Skeletal muscle satellite cell (primary cell): ENCODE results near the gene ARHGEF10L.

Experiments
- H3K27me3 ChIP-seq: 2 replicates; pipeline ENCODE4 v1.7.0; 2013; ENCODE audit warnings: low read length; ENCODE audit not compliant: control insufficient read depth, insufficient read depth
- H3K36me3 ChIP-seq: 2 replicates; pipeline ENCODE4 v1.7.0; 2013; ENCODE audit warnings: mild to moderate bottlenecking, control low read depth, low read length; ENCODE audit not compliant: insufficient read depth
- H3K4me1 ChIP-seq: 2 replicates; pipeline ENCODE4 v1.7.0; 2013; ENCODE audit warnings: low read length; ENCODE audit not compliant: control insufficient read depth, insufficient read depth
- H3K4me2 ChIP-seq: 2 replicates; pipeline ENCODE4 v1.7.0; 2013; ENCODE audit warnings: mild to moderate bottlenecking, low read length
- H3K4me3 ChIP-seq: 2 replicates; pipeline ENCODE4 v1.7.0; 2013; ENCODE audit warnings: low read length
- H3K9ac ChIP-seq: 2 replicates; pipeline ENCODE4 v1.7.0; 2013; ENCODE audit warnings: mild to moderate bottlenecking, low read depth, low read length, moderate library complexity
- H3K9me3 ChIP-seq: replicated peaks from 2 replicates; pipeline ENCODE4 v1.7.0; 2013; ENCODE audit warnings: mild to moderate bottlenecking, control low read depth, low read length

The ARHGEF10L gene

GRCh38 chr1:17635811-17636210 is 96.3 kb downstream of the ARHGEF10L start:
- Histone ChIP-seq H3K36me3 (peaks cover 90% of the 10 kb centered on the region), H3K27me3 (no peaks in the 10 kb centered on the region), H3K4me1 (peaks cover 26% of the 10 kb centered on the region), H3K4me2 (no peak overlapping the region), H3K9me3 (no peaks in the 10 kb centered on the region), H3K4me3 (no peak overlapping the region), H3K9ac (no peak overlapping the region)

- Histone ChIP-seq H3K9ac (no peak overlapping the region), H3K27me3 (no peaks in the 10 kb centered on the region), H3K4me3 (no peak overlapping the region), H3K4me2 (no peak overlapping the region), H3K9me3 (no peaks in the 10 kb centered on the region), H3K4me1 (peaks cover 25% of the 10 kb centered on the region), H3K36me3 (peaks cover 87% of the 10 kb centered on the region)
These were observed 97.1 kb downstream of the ARHGEF10L start for GRCh38 chr1:17636612-17637011.

GRCh38 chr1:17637055-17637454 is 97.6 kb downstream of the ARHGEF10L start:
- H3K4me2 ChIP-seq = no peak overlapping the region
- no peak overlapping the region for H3K4me3 ChIP-seq
- no peak overlapping the region for H3K9ac ChIP-seq
- H3K4me1 ChIP-seq = peaks cover 21% of the 10 kb centered on the region
- H3K9me3 ChIP-seq = no peaks in the 10 kb centered on the region
- H3K36me3 ChIP-seq = peaks cover 86% of the 10 kb centered on the region
- H3K27me3 ChIP-seq = no peaks in the 10 kb centered on the region

GRCh38 chr1:17639703-17640340 is 100.3 kb downstream of the ARHGEF10L start:
- H3K4me3 ChIP-seq = no peak overlapping the region
- no peak overlapping the region for H3K9ac ChIP-seq
- no peak overlapping the region for H3K4me2 ChIP-seq
- no peaks in the 10 kb centered on the region for H3K4me1 ChIP-seq
- H3K27me3 ChIP-seq = no peaks in the 10 kb centered on the region
- H3K36me3 ChIP-seq = peaks cover 94% of the 10 kb centered on the region
- H3K9me3 ChIP-seq = no peaks in the 10 kb centered on the region

- Histone ChIP-seq H3K4me2 (no peak overlapping the region), H3K36me3 (peaks cover 94% of the 10 kb centered on the region), H3K4me1 (no peaks in the 10 kb centered on the region), H3K9ac (no peak overlapping the region), H3K9me3 (no peaks in the 10 kb centered on the region), H3K4me3 (no peak overlapping the region), H3K27me3 (no peaks in the 10 kb centered on the region)
These were observed 100.9 kb downstream of the ARHGEF10L start for GRCh38 chr1:17640393-17640792.

GRCh38 chr1:17640975-17641374 is 101.5 kb downstream of the ARHGEF10L start:
- Histone ChIP-seq H3K27me3 (no peaks in the 10 kb centered on the region), H3K4me2 (no peak overlapping the region), H3K4me3 (no peak overlapping the region), H3K36me3 (peaks cover 93% of the 10 kb centered on the region), H3K4me1 (no peaks in the 10 kb centered on the region), H3K9ac (no peak overlapping the region), H3K9me3 (no peaks in the 10 kb centered on the region)

GRCh38 chr1:17642169-17642568 is 102.7 kb downstream of the ARHGEF10L start:
- Histone ChIP-seq H3K27me3 (no peaks in the 10 kb centered on the region), H3K9me3 (no peaks in the 10 kb centered on the region), H3K4me2 (no peak overlapping the region), H3K36me3 (peaks cover 90% of the 10 kb centered on the region), H3K4me1 (no peaks in the 10 kb centered on the region), H3K9ac (no peak overlapping the region), H3K4me3 (no peak overlapping the region)

GRCh38 chr1:17642943-17643342 is 103.4 kb downstream of the ARHGEF10L start:
- no peak overlapping the region for H3K4me2 ChIP-seq
- peaks cover 3% of the 10 kb centered on the region for H3K4me1 ChIP-seq
- peaks cover 91% of the 10 kb centered on the region for H3K36me3 ChIP-seq
- no peaks in the 10 kb centered on the region for H3K27me3 ChIP-seq
- H3K9me3 ChIP-seq = no peaks in the 10 kb centered on the region
- no peak overlapping the region for H3K9ac ChIP-seq
- H3K4me3 ChIP-seq = no peak overlapping the region

- H3K4me3 ChIP-seq = no peak overlapping the region
- no peaks in the 10 kb centered on the region for H3K27me3 ChIP-seq
- no peak overlapping the region for H3K9ac ChIP-seq
- no peaks in the 10 kb centered on the region for H3K9me3 ChIP-seq
- peaks cover 15% of the 10 kb centered on the region for H3K4me1 ChIP-seq
- peaks cover 85% of the 10 kb centered on the region for H3K36me3 ChIP-seq
- no peak overlapping the region for H3K4me2 ChIP-seq
These were observed 104.6 kb downstream of the ARHGEF10L start for GRCh38 chr1:17643861-17644703.

- no peak overlapping the region for H3K4me3 ChIP-seq
- no peak overlapping the region for H3K4me2 ChIP-seq
- H3K36me3 ChIP-seq = peaks cover 81% of the 10 kb centered on the region
- H3K27me3 ChIP-seq = no peaks in the 10 kb centered on the region
- H3K9ac ChIP-seq = no peak overlapping the region
- H3K9me3 ChIP-seq = no peaks in the 10 kb centered on the region
- peaks cover 21% of the 10 kb centered on the region for H3K4me1 ChIP-seq
These were observed 105.8 kb downstream of the ARHGEF10L start for GRCh38 chr1:17645068-17645911.
